K562 (cell line): Measurements from ENCODE around the gene DNAAF6.

Experiments
- ELF4 ChIP-seq: fragments of 450-650 bp; formaldehyde crosslinking; IDR thresholded peaks from 2 replicates; pipeline ENCODE4 v1.4.0; 2022; ENCODE audit warnings: missing genetic modification characterization
- HDGF ChIP-seq: fragments of 450-650 bp; IDR thresholded peaks from 2 replicates; pipeline ENCODE4 v1.6.1; 2016
- JUND ChIP-seq, 2 experiments: IDR thresholded peaks; 2 replicates in 1 of 2; 3 replicates in 1 of 2; pipeline ENCODE4 v1.6.1; 2011; ENCODE audit warnings: borderline replicate concordance in 2 of 2, low read depth in 2 of 2, low read length in 2 of 2, improper control_type of control experiment in 1 of 2, missing biosample characterization in 1 of 2, missing genetic modification characterization in 1 of 2, missing genetic modification reagents in 1 of 2
- ZNF124 ChIP-seq: sonication (generic); formaldehyde crosslinking; IDR thresholded peaks from 2 replicates; pipeline ENCODE4 v1.8.1; 2022; ENCODE audit warnings: missing genetic modification reagents

DNA sequence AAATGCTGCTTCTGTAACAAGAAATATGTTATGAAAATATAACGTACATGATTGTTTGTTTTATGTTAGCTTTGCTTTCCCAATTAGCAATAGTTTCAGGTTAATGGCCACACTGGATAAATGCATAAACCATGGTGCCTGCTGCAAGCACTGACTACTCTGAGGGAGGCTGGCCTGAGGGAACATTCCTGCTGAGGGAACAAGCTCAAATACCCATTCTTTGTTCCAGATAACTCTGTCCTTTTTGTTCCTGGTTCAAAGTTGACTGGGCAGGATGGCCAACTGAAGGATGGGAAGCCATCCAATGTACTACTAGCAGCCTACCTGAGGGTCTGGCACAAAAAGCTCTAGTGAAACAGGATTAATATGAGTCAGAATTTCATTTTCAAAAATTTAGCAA is 37.7 kb upstream of the DNAAF6 start:
- no peak for TF ChIP-seq ZNF124 (CRISPR knock-in tag)
- no peak for TF ChIP-seq ELF4 (CRISPR knock-in tag)
- no peak for TF ChIP-seq JUND (IDR thresholded peaks at IDR 0.05; ENCODE audit: borderline replicate concordance, low read depth, low read length)
- TF ChIP-seq JUND (tag; IDR thresholded peaks at IDR 0.05; ENCODE audit: borderline replicate concordance, low read depth, low read length) = no peak
- TF ChIP-seq HDGF = no peak
